WTC11 (cell line): Measurements from ENCODE around the gene CBX2. TPM values are rescaled to one million over a fixed set of nuclear protein-coding genes. Genes with fewer than 3 reads are reported as not detected.
A peak's percentile ranks its signal among the peaks of the same experiment; 100 is the strongest.

Experiments
- ATAC-seq: fragments of 200-7000 bp; cut with Tn5 transposase; 2 replicates; pipeline ENCODE4 v1.10.0; 2021; ENCODE audit warnings: mild to moderate bottlenecking, moderate library complexity
- CTCF ChIA-PET: fragments of 300-600 bp; sonication (Branson Sonifier 250); formaldehyde crosslinking; loops from one replicate; lab custom pipeline; 2021; ENCODE audit warnings: antibody characterized with exemption; lab: Charles Lee
- POLR2A ChIA-PET: fragments of 350-600 bp; sonication (Branson Sonifier 250); formaldehyde crosslinking; loops from one replicate; lab custom pipeline; 2021; ENCODE audit warnings: antibody characterized with exemption; lab: Charles Lee
- DNase-seq: peaks from one replicate; pipeline ENCODE4 v3.0.0; 2021; ENCODE audit warnings: low spot score
- H3K27ac Mint-ChIP-seq: 2 replicates; pipeline ENCODE4 v1.8.0; 2021; ENCODE audit warnings: mixed read lengths
- H3K27me3 Mint-ChIP-seq: 2 replicates; pipeline ENCODE4 v1.8.0; 2021; ENCODE audit warnings: low read depth, mild to moderate bottlenecking, moderate library complexity, mixed read lengths
- H3K36me3 Mint-ChIP-seq: 2 replicates; pipeline ENCODE4 v1.8.0; 2021; ENCODE audit warnings: mixed read lengths
- H3K4me1 Mint-ChIP-seq: 2 replicates; pipeline ENCODE4 v1.8.0; 2022; ENCODE audit warnings: mixed read lengths
- H3K4me3 Mint-ChIP-seq: 2 replicates; pipeline ENCODE4 v1.8.0; 2021; ENCODE audit warnings: mild to moderate bottlenecking, moderate library complexity, mixed read lengths
- H3K9me3 Mint-ChIP-seq: 2 replicates; pipeline ENCODE4 v1.8.0; 2021; ENCODE audit warnings: mixed read lengths
- CBFB ChIP-seq: sonication (generic); formaldehyde crosslinking; IDR thresholded peaks from 2 replicates; pipeline ENCODE4 v1.8.1; 2022; ENCODE audit warnings: mild to moderate bottlenecking, low read depth, missing genetic modification reagents
- CREM ChIP-seq: sonication (generic); formaldehyde crosslinking; IDR thresholded peaks from 2 replicates; pipeline ENCODE4 v1.8.1; 2022; ENCODE audit warnings: mild to moderate bottlenecking, missing genetic modification reagents, moderate library complexity
- EMX1 ChIP-seq: fragments of 250-450 bp; sonication (Bioruptor Pico); IDR thresholded peaks from 2 replicates; pipeline ENCODE4 v1.8.0; 2021; ENCODE audit warnings: mild to moderate bottlenecking
- ETV6 ChIP-seq: sonication (generic); formaldehyde crosslinking; IDR thresholded peaks from 2 replicates; pipeline ENCODE4 v1.8.1; 2022; ENCODE audit warnings: mild to moderate bottlenecking, missing genetic modification reagents
- FOXK1 ChIP-seq: sonication (generic); formaldehyde crosslinking; IDR thresholded peaks from 2 replicates; pipeline ENCODE4 v1.8.0; 2022; ENCODE audit warnings: mild to moderate bottlenecking, moderate library complexity, missing genetic modification reagents
- HMGA2 ChIP-seq: fragments of 250-450 bp; sonication (Bioruptor Pico); IDR thresholded peaks from 2 replicates; pipeline ENCODE4 v1.4.0; 2021; ENCODE audit warnings: mild to moderate bottlenecking, moderate library complexity
- MXD4 ChIP-seq: fragments of 250-450 bp; sonication (Bioruptor Pico); IDR thresholded peaks from 2 replicates; pipeline ENCODE4 v1.8.0; 2021; ENCODE audit warnings: mild to moderate bottlenecking, moderate library complexity, borderline replicate concordance
- NFYB ChIP-seq: sonication (generic); formaldehyde crosslinking; conservative IDR thresholded peaks from 2 replicates; pipeline ENCODE4 v1.8.0; 2022; ENCODE audit warnings: low read depth, missing genetic modification reagents
- PRRX2 ChIP-seq: fragments of 250-450 bp; sonication (Bioruptor Pico); IDR thresholded peaks from 2 replicates; pipeline ENCODE4 v1.8.0; 2021; ENCODE audit warnings: mild to moderate bottlenecking
- SP1 ChIP-seq: sonication (generic); formaldehyde crosslinking; conservative IDR thresholded peaks from 2 replicates; pipeline ENCODE4 v1.8.1; 2022; ENCODE audit warnings: missing genetic modification reagents
- TEAD4 ChIP-seq: sonication (generic); formaldehyde crosslinking; IDR thresholded peaks from 2 replicates; pipeline ENCODE4 v1.8.0; 2022; ENCODE audit warnings: mild to moderate bottlenecking, missing genetic modification reagents
- ZNF121 ChIP-seq: sonication (generic); formaldehyde crosslinking; IDR thresholded peaks from 2 replicates; pipeline ENCODE4 v1.8.0; 2023; ENCODE audit warnings: missing genetic modification reagents
- ZNF263 ChIP-seq: sonication (generic); formaldehyde crosslinking; IDR thresholded peaks from 2 replicates; pipeline ENCODE4 v1.8.1; 2022; ENCODE audit warnings: low read depth, mild to moderate bottlenecking, moderate library complexity, missing genetic modification reagents
- ZNF423 ChIP-seq: fragments of 250-450 bp; sonication (Bioruptor Pico); IDR thresholded peaks from 2 replicates; pipeline ENCODE4 v2.1.2; 2022; ENCODE audit warnings: mild to moderate bottlenecking, moderate library complexity
- ZNF671 ChIP-seq: fragments of 250-450 bp; sonication (Bioruptor Pico); IDR thresholded peaks from 2 replicates; pipeline ENCODE4 v1.8.0; 2021; ENCODE audit warnings: mild to moderate bottlenecking
- total RNA-seq: library from RNA; stranded (reverse); gene quantifications from 3 replicates; pipeline ENCODE4 v1.2.3, GENCODE V29; 2021
- TF ChIP-seq, protein P1 (sequence below): sonication (generic); formaldehyde crosslinking; IDR thresholded peaks from 2 replicates; pipeline ENCODE4 v1.8.0; 2023; ENCODE audit warnings: mild to moderate bottlenecking, missing genetic modification reagents
- TF ChIP-seq, protein P2 (sequence below): sonication (generic); formaldehyde crosslinking; conservative IDR thresholded peaks from 2 replicates; pipeline ENCODE4 v1.8.1; 2022; ENCODE audit warnings: mild to moderate bottlenecking, missing genetic modification reagents
- TF ChIP-seq, protein P3 (sequence below): fragments of 250-450 bp; sonication (Bioruptor Pico); IDR thresholded peaks from 2 replicates; pipeline ENCODE4 v1.9.0; 2021; ENCODE audit warnings: mild to moderate bottlenecking
- TF ChIP-seq, protein P4 (sequence below): sonication (generic); formaldehyde crosslinking; IDR thresholded peaks from 2 replicates; pipeline ENCODE4 v1.8.0; 2022; ENCODE audit warnings: mild to moderate bottlenecking, missing genetic modification reagents
- TF ChIP-seq, protein P5 (sequence below): sonication (generic); formaldehyde crosslinking; IDR thresholded peaks from 2 replicates; pipeline ENCODE4 v1.8.1; 2023; ENCODE audit warnings: mild to moderate bottlenecking, moderate library complexity, missing genetic modification reagents

Gene CBX2
- total RNA-seq, 1 experiment from 2014 or later: 85.5 TPM

DNA sequence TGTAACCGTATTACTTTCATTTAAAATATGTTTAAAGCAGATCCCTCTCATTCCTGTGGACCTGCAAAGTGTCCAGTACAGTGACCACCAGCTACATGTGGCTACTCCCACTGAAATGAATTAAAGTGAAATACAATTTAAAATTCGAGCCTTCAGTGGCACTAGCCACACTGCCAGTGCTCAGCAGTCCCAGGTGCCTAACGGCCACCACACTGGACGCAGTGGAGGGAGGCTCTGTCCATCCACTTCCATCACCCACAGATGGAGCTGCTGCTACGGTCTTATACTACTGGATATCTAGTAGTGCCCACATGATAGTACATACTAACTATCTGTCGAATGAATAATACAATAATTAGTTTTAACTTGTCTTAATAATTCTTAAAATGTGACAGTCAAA is 2.3 kb upstream of the CBX2 start:
- ATAC-seq (no peak), DNase-seq (no peak)
- Mint-ChIP-seq H3K36me3 (peaks cover 12% of the 10 kb centered on the region), H3K4me3 (peak overlapping the region; percentile 37; the same call in 1 of the 2 replicates), H3K9me3 (no peaks in the 10 kb centered on the region), H3K27ac (no peak overlapping the region), H3K27me3 (peaks cover 15% of the 10 kb centered on the region), H3K4me1 (peaks cover 46% of the 10 kb centered on the region)
- ChIA-PET POLR2A (no interaction called here), CTCF (interaction anchor here (0.9 to 6.9 kb wide), 7 partner anchors 11 to 233 kb away, joined by 3 to 83 read pairs (median 6); partner anchors contain the start of genes CBX4 and CBX8)
- no peak for TF ChIP-seq CREM (CRISPR knock-in tag)
- TF ChIP-seq ZNF121 (CRISPR knock-in tag): no peak
- TF ChIP-seq SP1: no peak
- TF ChIP-seq NFYB (CRISPR knock-in tag): no peak
- TF ChIP-seq CBFB: no peak
- TF ChIP-seq, protein P1, sequence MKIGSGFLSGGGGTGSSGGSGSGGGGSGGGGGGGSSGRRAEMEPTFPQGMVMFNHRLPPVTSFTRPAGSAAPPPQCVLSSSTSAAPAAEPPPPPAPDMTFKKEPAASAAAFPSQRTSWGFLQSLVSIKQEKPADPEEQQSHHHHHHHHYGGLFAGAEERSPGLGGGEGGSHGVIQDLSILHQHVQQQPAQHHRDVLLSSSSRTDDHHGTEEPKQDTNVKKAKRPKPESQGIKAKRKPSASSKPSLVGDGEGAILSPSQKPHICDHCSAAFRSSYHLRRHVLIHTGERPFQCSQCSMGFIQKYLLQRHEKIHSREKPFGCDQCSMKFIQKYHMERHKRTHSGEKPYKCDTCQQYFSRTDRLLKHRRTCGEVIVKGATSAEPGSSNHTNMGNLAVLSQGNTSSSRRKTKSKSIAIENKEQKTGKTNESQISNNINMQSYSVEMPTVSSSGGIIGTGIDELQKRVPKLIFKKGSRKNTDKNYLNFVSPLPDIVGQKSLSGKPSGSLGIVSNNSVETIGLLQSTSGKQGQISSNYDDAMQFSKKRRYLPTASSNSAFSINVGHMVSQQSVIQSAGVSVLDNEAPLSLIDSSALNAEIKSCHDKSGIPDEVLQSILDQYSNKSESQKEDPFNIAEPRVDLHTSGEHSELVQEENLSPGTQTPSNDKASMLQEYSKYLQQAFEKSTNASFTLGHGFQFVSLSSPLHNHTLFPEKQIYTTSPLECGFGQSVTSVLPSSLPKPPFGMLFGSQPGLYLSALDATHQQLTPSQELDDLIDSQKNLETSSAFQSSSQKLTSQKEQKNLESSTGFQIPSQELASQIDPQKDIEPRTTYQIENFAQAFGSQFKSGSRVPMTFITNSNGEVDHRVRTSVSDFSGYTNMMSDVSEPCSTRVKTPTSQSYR (CRISPR knock-in tag): no peak
- TF ChIP-seq PRRX2 (CRISPR knock-in tag): no peak
- TF ChIP-seq TEAD4: no peak
- TF ChIP-seq ZNF423: no peak
- TF ChIP-seq, protein P2, sequence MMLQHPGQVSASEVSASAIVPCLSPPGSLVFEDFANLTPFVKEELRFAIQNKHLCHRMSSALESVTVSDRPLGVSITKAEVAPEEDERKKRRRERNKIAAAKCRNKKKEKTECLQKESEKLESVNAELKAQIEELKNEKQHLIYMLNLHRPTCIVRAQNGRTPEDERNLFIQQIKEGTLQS: no peak

DNA sequence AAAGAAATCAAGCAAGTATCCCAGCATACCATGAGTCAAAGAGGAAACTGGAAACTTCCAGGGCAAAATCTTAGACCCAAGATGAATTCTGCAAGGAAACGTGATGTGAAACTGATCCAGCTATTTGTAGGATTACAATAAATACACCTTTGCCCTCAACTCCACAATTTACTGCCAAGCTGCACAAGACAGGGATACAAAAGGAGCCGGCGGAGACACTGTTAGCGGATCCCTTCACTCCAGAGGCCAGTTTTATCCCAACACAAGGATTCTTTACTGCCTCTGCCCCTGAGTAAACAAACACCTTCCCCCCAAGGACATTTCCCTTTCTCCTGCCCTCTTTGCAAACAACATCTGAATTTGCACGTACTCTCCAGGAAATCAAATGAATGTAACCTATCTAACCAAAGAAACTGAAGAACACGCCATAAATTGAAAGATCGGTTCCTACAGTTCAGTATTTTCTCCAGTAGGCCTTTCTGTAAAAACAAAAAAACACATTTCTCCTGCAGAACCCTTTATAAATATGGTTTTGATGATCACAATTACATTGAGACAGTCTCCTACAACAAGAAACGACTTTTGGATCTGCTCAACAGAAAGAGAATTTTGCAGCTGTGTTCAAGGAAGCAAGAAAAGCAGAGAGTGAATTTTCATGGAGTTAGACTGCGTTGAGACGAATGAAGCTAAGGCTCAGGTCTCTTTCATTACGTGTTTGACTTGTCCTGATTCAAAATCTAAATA is 1.4 kb upstream of the CBX2 start:
- POLR2A ChIA-PET: interaction anchor here (0.5 to 1.0 kb wide), 3 partner anchors 13 to 225 kb away, joined by 3 to 4 read pairs (median 3); no protein-coding TSS in a partner anchor
- TF ChIP-seq EMX1 (no peak), ZNF263 (no peak), ZNF671 (no peak), MXD4 (CRISPR knock-in tag) (no peak)
- TF ChIP-seq, protein P3, sequence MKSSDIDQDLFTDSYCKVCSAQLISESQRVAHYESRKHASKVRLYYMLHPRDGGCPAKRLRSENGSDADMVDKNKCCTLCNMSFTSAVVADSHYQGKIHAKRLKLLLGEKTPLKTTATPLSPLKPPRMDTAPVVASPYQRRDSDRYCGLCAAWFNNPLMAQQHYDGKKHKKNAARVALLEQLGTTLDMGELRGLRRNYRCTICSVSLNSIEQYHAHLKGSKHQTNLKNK (CRISPR knock-in tag): no peak
- H3K36me3 Mint-ChIP-seq: peaks cover 21% of the 10 kb centered on the region
- peak overlapping the region; percentile 93 for H3K27ac Mint-ChIP-seq
- H3K9me3 Mint-ChIP-seq: no peaks in the 10 kb centered on the region
- peak overlapping the region; percentile 64 for H3K4me3 Mint-ChIP-seq
- CTCF ChIA-PET: interaction anchor here (1.0 to 6.9 kb wide), 13 partner anchors 11 to 232 kb away, joined by 3 to 83 read pairs (median 4); partner anchors contain the start of gene CBX8
- ATAC-seq: no peak
- H3K27me3 Mint-ChIP-seq: peaks cover 15% of the 10 kb centered on the region
- no peak for DNase-seq
- peaks cover 54% of the 10 kb centered on the region for H3K4me1 Mint-ChIP-seq

DNA sequence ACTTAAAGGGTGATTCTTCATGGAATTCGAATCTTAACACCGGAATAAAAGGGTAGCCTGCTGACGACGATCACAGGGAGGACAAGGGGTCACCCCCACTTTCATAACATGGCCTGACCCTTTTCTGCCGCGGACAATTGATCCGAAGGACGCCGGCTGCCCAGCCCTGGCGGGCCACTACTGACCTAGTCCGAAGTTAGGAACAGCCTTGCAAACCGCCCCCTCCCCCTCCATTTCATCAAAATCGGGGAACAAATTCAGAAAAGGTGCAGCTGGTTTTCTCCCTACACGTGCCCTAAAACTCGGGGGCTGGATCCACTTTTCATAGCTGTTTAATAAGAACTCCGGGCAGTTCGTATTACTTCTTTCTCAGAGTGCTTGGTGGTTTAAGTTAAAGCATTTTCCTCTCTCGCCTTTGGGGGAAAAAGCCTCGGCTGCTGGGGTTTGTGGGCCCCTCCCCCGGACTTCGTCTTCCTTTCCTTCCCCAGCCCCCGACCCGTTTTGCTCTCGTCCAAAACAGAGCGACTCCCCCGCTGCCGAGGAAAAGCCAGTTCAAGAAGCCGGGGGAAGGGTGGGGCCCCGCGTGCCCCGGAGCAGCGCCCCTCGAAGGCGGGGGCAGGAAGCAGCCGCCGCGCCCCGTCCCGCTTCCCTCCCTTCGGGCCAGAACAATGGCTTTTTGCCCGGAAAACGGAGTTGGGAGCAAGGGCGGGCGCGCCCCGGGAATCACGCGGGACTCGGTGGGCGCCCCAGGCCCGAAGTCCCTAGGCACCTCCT is 641 bp upstream of the CBX2 start:
- ChIA-PET POLR2A (interaction anchor here (0.5 to 1.0 kb wide), 4 partner anchors 12 to 226 kb away, joined by 3 to 4 read pairs (median 3); partner anchors contain the start of gene CBX8), CTCF (interaction anchor here (1.0 to 6.9 kb wide), 14 partner anchors 10 to 231 kb away, joined by 3 to 83 read pairs (median 4); partner anchors contain the start of genes CBX4 and CBX8)
- H3K36me3 Mint-ChIP-seq: peaks cover 25% of the 10 kb centered on the region
- H3K4me1 Mint-ChIP-seq: peaks cover 54% of the 10 kb centered on the region
- TF ChIP-seq ZNF263: no peak
- TF ChIP-seq SP1: 0 out of 2 replicates have a peak, but pooled peaks have one; percentile 5
- 0 out of 2 replicates have a peak, but pooled peaks have one; percentile 15 for TF ChIP-seq FOXK1 (CRISPR knock-in tag)
- TF ChIP-seq, protein P4, sequence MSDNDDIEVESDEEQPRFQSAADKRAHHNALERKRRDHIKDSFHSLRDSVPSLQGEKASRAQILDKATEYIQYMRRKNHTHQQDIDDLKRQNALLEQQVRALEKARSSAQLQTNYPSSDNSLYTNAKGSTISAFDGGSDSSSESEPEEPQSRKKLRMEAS: peak; percentile 30; the same call in 1 of the 2 replicates
- TF ChIP-seq, protein P5, sequence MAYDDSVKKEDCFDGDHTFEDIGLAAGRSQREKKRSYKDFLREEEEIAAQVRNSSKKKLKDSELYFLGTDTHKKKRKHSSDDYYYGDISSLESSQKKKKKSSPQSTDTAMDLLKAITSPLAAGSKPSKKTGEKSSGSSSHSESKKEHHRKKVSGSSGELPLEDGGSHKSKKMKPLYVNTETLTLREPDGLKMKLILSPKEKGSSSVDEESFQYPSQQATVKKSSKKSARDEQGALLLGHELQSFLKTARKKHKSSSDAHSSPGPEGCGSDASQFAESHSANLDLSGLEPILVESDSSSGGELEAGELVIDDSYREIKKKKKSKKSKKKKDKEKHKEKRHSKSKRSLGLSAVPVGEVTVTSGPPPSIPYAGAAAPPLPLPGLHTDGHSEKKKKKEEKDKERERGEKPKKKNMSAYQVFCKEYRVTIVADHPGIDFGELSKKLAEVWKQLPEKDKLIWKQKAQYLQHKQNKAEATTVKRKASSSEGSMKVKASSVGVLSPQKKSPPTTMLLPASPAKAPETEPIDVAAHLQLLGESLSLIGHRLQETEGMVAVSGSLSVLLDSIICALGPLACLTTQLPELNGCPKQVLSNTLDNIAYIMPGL (CRISPR knock-in tag): peak; percentile 49; the same call in 1 of the 2 replicates
- 0 out of 2 replicates have a peak, but pooled peaks have one; percentile 20 for TF ChIP-seq ZNF423
- no peak for TF ChIP-seq CBFB
- TF ChIP-seq, protein P1 (CRISPR knock-in tag): peak; percentile 56; the same call in 1 of the 2 replicates
- TF ChIP-seq HMGA2 (CRISPR knock-in tag): no peak
- TF ChIP-seq ETV6: peak; percentile 37; the same call in 1 of the 2 replicates
- peak overlapping the region; percentile 93 for H3K27ac Mint-ChIP-seq
- peaks cover 15% of the 10 kb centered on the region for H3K27me3 Mint-ChIP-seq
- no peaks in the 10 kb centered on the region for H3K9me3 Mint-ChIP-seq
- ATAC-seq: peak; percentile 58
- H3K4me3 Mint-ChIP-seq: peak overlapping the region; percentile 64
- peak; percentile 78 for DNase-seq
